Muscle layer of duodenum (tissue), 2 donors: ENCODE results near the gene KMO.
A peak's percentile ranks its signal among the peaks of the same experiment; 100 is the strongest.

Experiments
- H3K27ac ChIP-seq: one replicate; pipeline ENCODE4 v1.7.0; 2013; ENCODE audit warnings: mild to moderate bottlenecking, low read length
- H3K27me3 ChIP-seq: one replicate; pipeline ENCODE4 v1.7.0; 2013; ENCODE audit warnings: low read depth, mild to moderate bottlenecking, control low read depth, low read length
- H3K36me3 ChIP-seq, 2 donors: one replicate each; pipeline ENCODE4 v1.7.0; 2013; ENCODE audit warnings: low read length in 2 of 2, control low read depth in 1 of 2, mild to moderate bottlenecking in 1 of 2; ENCODE audit not compliant: insufficient read depth in 2 of 2, control insufficient read depth in 1 of 2
- H3K4me1 ChIP-seq, 2 donors: one replicate each; pipeline ENCODE4 v1.7.0; 2013; ENCODE audit warnings: low read length in 2 of 2, mild to moderate bottlenecking in 2 of 2, control low read depth in 1 of 2, moderate library complexity in 1 of 2; ENCODE audit not compliant: insufficient read depth in 2 of 2, control insufficient read depth in 1 of 2
- H3K4me3 ChIP-seq, 2 donors: one replicate each; pipeline ENCODE4 v1.7.0; 2013; ENCODE audit warnings: low read length in 2 of 2, low read depth in 1 of 2, mild to moderate bottlenecking in 1 of 2
- H3K9me3 ChIP-seq, 2 donors: one replicate each; pipeline ENCODE4 v1.7.0; 2013; ENCODE audit warnings: low read length in 2 of 2, control low read depth in 1 of 2, mild to moderate bottlenecking in 1 of 2; ENCODE audit not compliant: control insufficient read depth in 1 of 2
- donor health status: healthy.

KMO gene

GRCh38 chr1:241532162-241532531 is at the start of gene KMO:
KMO (plus strand) TSS chr1:241532378; CDS start chr1:241532445, 67 bp downstream.
- H3K27ac ChIP-seq = peak within 1 kb of the TSS; percentile 41
- H3K4me3 ChIP-seq = peak within 1 kb of the TSS; percentile 70 to 77
- H3K9me3 ChIP-seq = no peaks in the 10 kb centered on the region

GRCh38 chr1:241482761-241483250 is 49.4 kb upstream of the KMO start:
- Histone ChIP-seq H3K4me3 (no peak overlapping the region), H3K27ac (no peak overlapping the region), H3K36me3 (no peaks in the 10 kb centered on the region), H3K27me3 (no peaks in the 10 kb centered on the region), H3K4me1 (no peaks in the 10 kb centered on the region), H3K9me3 (no peaks in the 10 kb centered on the region)

More at GRCh38 chr1:241532162-241532531, at the start of gene KMO:
- Histone ChIP-seq H3K36me3 (no peaks in the 10 kb centered on the region), H3K4me1 (no peaks in the 10 kb centered on the region), H3K27me3 (no peaks in the 10 kb centered on the region)

- Histone ChIP-seq H3K4me3 (no peak overlapping the region), H3K27ac (no peak overlapping the region), H3K9me3 (no peaks in the 10 kb centered on the region), H3K27me3 (no peaks in the 10 kb centered on the region), H3K36me3 (no peaks in the 10 kb centered on the region), H3K4me1 (no peaks in the 10 kb centered on the region)
These were observed 47.0 kb upstream of the KMO start for GRCh38 chr1:241485145-241485544.

GRCh38 chr1:241485554-241485992 is 46.6 kb upstream of the KMO start:
- H3K27me3 ChIP-seq = no peaks in the 10 kb centered on the region
- no peak overlapping the region for H3K27ac ChIP-seq
- H3K36me3 ChIP-seq = no peaks in the 10 kb centered on the region
- no peaks in the 10 kb centered on the region for H3K9me3 ChIP-seq
- H3K4me1 ChIP-seq = no peaks in the 10 kb centered on the region
- no peak overlapping the region for H3K4me3 ChIP-seq

- Histone ChIP-seq H3K9me3 (no peaks in the 10 kb centered on the region), H3K4me3 (no peak overlapping the region), H3K36me3 (peaks cover 0 to 2% of the 10 kb centered on the region in 2 donors), H3K27ac (no peak overlapping the region), H3K27me3 (no peaks in the 10 kb centered on the region), H3K4me1 (no peaks in the 10 kb centered on the region)
These were observed 43.4 kb upstream of the KMO start for GRCh38 chr1:241488739-241489138.

- no peak overlapping the region for H3K27ac ChIP-seq
- H3K4me3 ChIP-seq = no peak overlapping the region
- peaks cover 41 to 65% of the 10 kb centered on the region in 2 donors for H3K36me3 ChIP-seq
- no peaks in the 10 kb centered on the region for H3K4me1 ChIP-seq
- H3K27me3 ChIP-seq = no peaks in the 10 kb centered on the region
- no peaks in the 10 kb centered on the region for H3K9me3 ChIP-seq
These were observed 36.4 kb upstream of the KMO start for GRCh38 chr1:241495741-241496140.

- H3K27ac ChIP-seq = no peak overlapping the region
- no peaks in the 10 kb centered on the region for H3K9me3 ChIP-seq
- no peak overlapping the region for H3K4me3 ChIP-seq
- no peaks in the 10 kb centered on the region for H3K27me3 ChIP-seq
- no peaks in the 10 kb centered on the region for H3K4me1 ChIP-seq
- H3K36me3 ChIP-seq = peaks cover 58 to 89% of the 10 kb centered on the region in 2 donors
These were observed 32.3 kb upstream of the KMO start for GRCh38 chr1:241499910-241500309.

GRCh38 chr1:241503444-241503843 is 28.7 kb upstream of the KMO start:
- Histone ChIP-seq H3K27me3 (no peaks in the 10 kb centered on the region), H3K27ac (no peak overlapping the region), H3K4me3 (no peak overlapping the region), H3K4me1 (no peaks in the 10 kb centered on the region), H3K36me3 (peaks cover 58 to 91% of the 10 kb centered on the region in 2 donors), H3K9me3 (no peaks in the 10 kb centered on the region)

GRCh38 chr1:241507189-241507863 is 24.9 kb upstream of the KMO start:
- H3K36me3 ChIP-seq = peaks cover 53 to 84% of the 10 kb centered on the region in 2 donors
- no peak overlapping the region for H3K4me3 ChIP-seq
- no peaks in the 10 kb centered on the region for H3K4me1 ChIP-seq
- H3K27me3 ChIP-seq = no peaks in the 10 kb centered on the region
- H3K9me3 ChIP-seq = no peaks in the 10 kb centered on the region
- no peak overlapping the region for H3K27ac ChIP-seq

- Histone ChIP-seq H3K36me3 (peaks cover 25 to 34% of the 10 kb centered on the region in 2 donors), H3K9me3 (no peaks in the 10 kb centered on the region), H3K4me3 (no peak overlapping the region), H3K27me3 (no peaks in the 10 kb centered on the region), H3K27ac (no peak overlapping the region), H3K4me1 (peaks cover 1 to 7% of the 10 kb centered on the region in 2 donors)
These were observed 18.8 kb upstream of the KMO start for GRCh38 chr1:241513378-241513777.

GRCh38 chr1:241518476-241519307 is 13.5 kb upstream of the KMO start:
- peaks cover 3 to 9% of the 10 kb centered on the region in 2 donors for H3K4me1 ChIP-seq
- H3K9me3 ChIP-seq = no peaks in the 10 kb centered on the region

More at GRCh38 chr1:241518476-241519307, 13.5 kb upstream of the KMO start:
- Histone ChIP-seq H3K27ac (peak overlapping the region; percentile 16), H3K27me3 (no peaks in the 10 kb centered on the region), H3K4me3 (peak overlapping the region; percentile 64 to 92), H3K36me3 (peaks cover 3 to 6% of the 10 kb centered on the region in 2 donors)
